HCT116 (cell line): Measurements from ENCODE around the gene MAML1. TPM values are rescaled to one million over a fixed set of nuclear protein-coding genes. Genes with fewer than 3 reads are reported as not detected.

ENCODE experiments used
- ATAC-seq: fragments of 200-7000 bp; cut with Tn5 transposase; 2 replicates; pipeline ENCODE4 v1.9.1; 2020; ENCODE audit warnings: mild to moderate bottlenecking, moderate library complexity
- BruUV-seq: library from RNA; stranded (reverse); fragments of 400-500 nt; replicated peaks from 2 replicates; lab custom pipeline; 2021; lab: Mats Ljungman, UMichigan
- CTCF ChIA-PET: fragments of 300-600 bp; sonication (Branson Sonifier 250); formaldehyde crosslinking; loops from one replicate; lab custom pipeline; 2021; ENCODE audit warnings: antibody characterized with exemption; lab: Charles Lee
- POLR2A ChIA-PET: fragments of 300-600, 350-600 bp; sonication (Branson Sonifier 250); formaldehyde crosslinking; loops from one replicate; lab custom pipeline; 2021; ENCODE audit warnings: antibody characterized with exemption; lab: Charles Lee
- RAD21 ChIA-PET, 2 experiments: fragments of 300-600 bp; sonication (Branson Sonifier 250); formaldehyde crosslinking; loops; one replicate each; lab custom pipeline; 2023; ENCODE audit warnings: low total read pairs in 2 of 2; ENCODE audit not compliant: uncharacterized antibody in 2 of 2, unreplicated experiment in 2 of 2, low non-redundant PET in 1 of 2; lab: Charles Lee
- DNase-seq: peaks from one replicate; pipeline ENCODE4 v3.0.0-alpha.2; 2010; ENCODE audit warnings: low read depth, low spot score
- H2AFZ ChIP-seq: fragments of 200-600 bp; shearing (Covaris generic), sonication (generic); 2 replicates; pipeline ENCODE4 v1.6.1; 2017; ENCODE audit warnings: low read depth, mixed run types, mixed read lengths, antibody characterized with exemption, low read length; ENCODE audit not compliant: poor library complexity, severe bottlenecking
- H3K27ac ChIP-seq: 2 replicates; pipeline ENCODE4 v1.5.1; 2012; ENCODE audit warnings: low read depth, low read length
- H3K27me3 ChIP-seq: fragments of 200-600 bp; sonication (generic); 2 replicates; pipeline ENCODE4 v1.6.1; 2016; ENCODE audit warnings: mixed run types, low read length, mixed read lengths; ENCODE audit not compliant: insufficient read depth
- H3K36me3 ChIP-seq, 2 experiments: fragments of 200-500 bp in 1 of 2; fragments of 200-600 bp in 1 of 2; sonication (Bioruptor generic) in 1 of 2; sonication (generic) in 1 of 2; 2 replicates each; pipeline versions ENCODE4 v1.5.1 to v1.6.1; 2014 to 2016; ENCODE audit warnings: low read length in 2 of 2, inconsistent platforms in 1 of 2, mixed read lengths in 1 of 2, mixed run types in 1 of 2; ENCODE audit not compliant: insufficient read depth in 2 of 2, control insufficient read depth in 1 of 2
- H3K4me1 ChIP-seq, 2 experiments: fragments of 200-600 bp in 1 of 2; sonication (generic) in 1 of 2; 2 replicates each; pipeline versions ENCODE4 v1.5.1 to v1.6.1; 2012 to 2017; ENCODE audit warnings: low read length in 2 of 2, inconsistent platforms in 1 of 2, mild to moderate bottlenecking in 1 of 2, mixed read lengths in 1 of 2, mixed run types in 1 of 2, moderate library complexity in 1 of 2; ENCODE audit not compliant: insufficient read depth in 2 of 2, control insufficient read depth in 1 of 2
- H3K4me2 ChIP-seq: fragments of 200-600 bp; sonication (generic); 2 replicates; pipeline ENCODE4 v1.6.1; 2017; ENCODE audit warnings: mixed run types, low read length, mixed read lengths
- H3K4me3 ChIP-seq, 2 experiments: fragments of 200-600 bp in 1 of 2; sonication (generic) in 1 of 2; replicated peaks in 1 of 2; 2 replicates each; pipeline ENCODE4 v1.5.1; 2011 to 2016; ENCODE audit warnings: low read length in 2 of 2, control low read depth in 1 of 2, low read depth in 1 of 2, mild to moderate bottlenecking in 1 of 2, mixed read lengths in 1 of 2, mixed run types in 1 of 2
- H3K79me2 ChIP-seq: fragments of 200-600 bp; sonication (generic); 2 replicates; pipeline ENCODE4 v1.6.1; 2017; ENCODE audit warnings: mild to moderate bottlenecking, mixed run types, low read length, moderate library complexity, mixed read lengths; ENCODE audit not compliant: insufficient read depth
- H3K9ac ChIP-seq: fragments of 200-600 bp; sonication (generic); 2 replicates; pipeline ENCODE4 v1.6.1; 2016; ENCODE audit warnings: low read length, mixed read lengths
- H3K9me2 ChIP-seq: fragments of 200-600 bp; sonication (generic), shearing (Covaris generic); 2 replicates; pipeline ENCODE4 v1.6.1; 2017; ENCODE audit warnings: mixed run types, mild to moderate bottlenecking, moderate library complexity; ENCODE audit not compliant: insufficient read depth
- H3K9me3 ChIP-seq, 2 experiments: fragments of 200-500 bp in 1 of 2; fragments of 200-600 bp in 1 of 2; sonication (Bioruptor generic) in 1 of 2; sonication (generic) in 1 of 2; 2 replicates each; pipeline ENCODE4 v1.6.1; 2014 to 2017; ENCODE audit warnings: low read length in 2 of 2, mixed read lengths in 2 of 2, inconsistent platforms in 1 of 2, low read depth in 1 of 2, mild to moderate bottlenecking in 1 of 2, mixed run types in 1 of 2, moderate library complexity in 1 of 2; ENCODE audit not compliant: control insufficient read depth in 1 of 2, insufficient read depth in 1 of 2
- H4K20me1 ChIP-seq: fragments of 200-600 bp; sonication (generic), shearing (Covaris generic); 2 replicates; pipeline ENCODE4 v1.6.1; 2017; ENCODE audit warnings: mixed run types, mild to moderate bottlenecking, moderate library complexity; ENCODE audit not compliant: insufficient read depth
- EGR1 ChIP-seq: IDR thresholded peaks from 2 replicates; pipeline ENCODE4 v1.6.1; 2012; ENCODE audit warnings: low read depth
- ZNF274 ChIP-seq: fragments of 200-500 bp; sonication (Bioruptor generic); IDR thresholded peaks from 2 replicates; pipeline ENCODE4 v1.6.1; 2014; ENCODE audit warnings: mild to moderate bottlenecking, low read depth, low read length, inconsistent platforms
- intact Hi-C: fragments of 100-400 bp; cut with micrococcal nuclease; formaldehyde crosslinking; loops from 2 replicates; pipeline ENCODE4 v1.10.0; 2022
- total RNA-seq: library from RNA; stranded (reverse); gene quantifications from one replicate; pipeline ENCODE4 v1.2.1, GENCODE V29; 2021; ENCODE audit not compliant: unreplicated experiment
- TF ChIP-seq, protein P1 (sequence below): IDR thresholded peaks from 2 replicates; pipeline ENCODE4 v1.6.1; 2012; ENCODE audit warnings: low read depth

MAML1 gene
- total RNA-seq, 1 experiment from 2014 or later = 29.5 TPM

DNA sequence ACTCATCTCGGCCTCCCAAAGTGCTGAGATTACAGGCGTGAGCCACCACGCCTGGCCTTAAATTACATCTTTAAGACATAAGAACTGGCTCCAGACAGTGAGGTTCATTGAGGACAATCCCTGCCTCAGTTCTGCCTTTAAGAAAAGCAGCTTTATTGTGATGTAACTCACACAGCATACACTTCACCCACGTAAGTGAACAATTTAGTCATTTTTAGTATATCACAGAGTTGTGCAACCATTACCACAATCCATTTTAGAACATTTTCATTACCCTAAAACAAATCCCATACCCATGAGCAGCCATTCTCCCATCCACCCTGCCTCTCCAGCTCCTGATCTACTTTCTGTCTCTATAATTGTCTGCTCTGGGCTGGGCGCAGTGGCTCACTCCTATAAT lies 37.2 kb downstream of the MAML1 start (continued):
- TF ChIP-seq, protein P1, sequence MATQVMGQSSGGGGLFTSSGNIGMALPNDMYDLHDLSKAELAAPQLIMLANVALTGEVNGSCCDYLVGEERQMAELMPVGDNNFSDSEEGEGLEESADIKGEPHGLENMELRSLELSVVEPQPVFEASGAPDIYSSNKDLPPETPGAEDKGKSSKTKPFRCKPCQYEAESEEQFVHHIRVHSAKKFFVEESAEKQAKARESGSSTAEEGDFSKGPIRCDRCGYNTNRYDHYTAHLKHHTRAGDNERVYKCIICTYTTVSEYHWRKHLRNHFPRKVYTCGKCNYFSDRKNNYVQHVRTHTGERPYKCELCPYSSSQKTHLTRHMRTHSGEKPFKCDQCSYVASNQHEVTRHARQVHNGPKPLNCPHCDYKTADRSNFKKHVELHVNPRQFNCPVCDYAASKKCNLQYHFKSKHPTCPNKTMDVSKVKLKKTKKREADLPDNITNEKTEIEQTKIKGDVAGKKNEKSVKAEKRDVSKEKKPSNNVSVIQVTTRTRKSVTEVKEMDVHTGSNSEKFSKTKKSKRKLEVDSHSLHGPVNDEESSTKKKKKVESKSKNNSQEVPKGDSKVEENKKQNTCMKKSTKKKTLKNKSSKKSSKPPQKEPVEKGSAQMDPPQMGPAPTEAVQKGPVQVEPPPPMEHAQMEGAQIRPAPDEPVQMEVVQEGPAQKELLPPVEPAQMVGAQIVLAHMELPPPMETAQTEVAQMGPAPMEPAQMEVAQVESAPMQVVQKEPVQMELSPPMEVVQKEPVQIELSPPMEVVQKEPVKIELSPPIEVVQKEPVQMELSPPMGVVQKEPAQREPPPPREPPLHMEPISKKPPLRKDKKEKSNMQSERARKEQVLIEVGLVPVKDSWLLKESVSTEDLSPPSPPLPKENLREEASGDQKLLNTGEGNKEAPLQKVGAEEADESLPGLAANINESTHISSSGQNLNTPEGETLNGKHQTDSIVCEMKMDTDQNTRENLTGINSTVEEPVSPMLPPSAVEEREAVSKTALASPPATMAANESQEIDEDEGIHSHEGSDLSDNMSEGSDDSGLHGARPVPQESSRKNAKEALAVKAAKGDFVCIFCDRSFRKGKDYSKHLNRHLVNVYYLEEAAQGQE = no peak
- TF ChIP-seq, all 23 proteins: peak for 0

DNA sequence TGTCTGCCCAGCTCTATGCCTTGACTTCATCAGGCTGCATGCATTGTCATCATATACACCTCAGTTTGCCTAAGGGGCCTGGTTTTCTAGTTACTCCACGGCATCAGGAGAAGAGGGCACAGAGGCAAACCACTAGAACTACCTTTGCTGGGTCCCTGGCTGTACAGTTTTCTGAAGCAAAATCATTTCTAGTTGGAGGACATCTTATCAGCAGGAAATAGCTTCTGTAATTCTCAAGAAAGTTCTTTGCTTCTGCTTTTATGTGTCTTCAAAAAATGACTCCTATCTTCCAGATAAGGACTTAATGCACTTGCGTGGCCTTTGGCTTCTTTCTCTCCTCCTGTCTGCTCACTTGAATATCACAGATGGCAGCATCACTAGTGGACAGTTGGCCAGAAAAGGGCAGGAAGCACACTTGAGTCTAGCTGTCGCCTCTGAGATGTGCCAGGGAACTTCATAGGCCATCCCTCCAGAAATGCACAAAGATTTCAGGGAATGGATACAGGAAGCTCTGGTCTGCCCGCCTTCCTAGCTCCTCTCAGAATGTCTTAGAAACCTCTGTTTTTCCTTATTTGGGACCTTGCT lies 38.8 kb downstream of the MAML1 start:
- ChIA-PET CTCF (interaction anchor here (1.2 kb wide), 1 partner anchor 8 kb away, joined by 3 read pairs; no protein-coding TSS in a partner anchor), POLR2A (no interaction called here), RAD21 (no interaction called here)
- Histone ChIP-seq H3K4me2 (no peak overlapping the region), H3K9me2 (no peaks in the 10 kb centered on the region), H3K4me3 (no peak overlapping the region), H3K79me2 (peaks cover 23% of the 10 kb centered on the region; the same call in 1 of the 2 replicates), H3K27ac (no peak overlapping the region), H4K20me1 (no peaks in the 10 kb centered on the region), H3K27me3 (no peaks in the 10 kb centered on the region), H3K9me3 (no peaks in the 10 kb centered on the region), H3K36me3 (peaks cover 31 to 41% of the 10 kb centered on the region in 2 experiments; a peak in 3 of 4 replicates), H2AFZ (no peak overlapping the region), H3K9ac (no peak overlapping the region), H3K4me1 (no peaks in the 10 kb centered on the region)
- TF ChIP-seq ZNF274 = no peak
- TF ChIP-seq EGR1 = no peak
- ATAC-seq = no peak
- BruUV-seq = no TSS peak
- intact Hi-C loops = no loop called here
- no peak for DNase-seq
